ENCODE measurements around the gene KIAA1217. TPM values are rescaled to one million over a fixed set of nuclear protein-coding genes. Genes with fewer than 3 reads are reported as not detected.

The KIAA1217 gene
- total RNA-seq, 1 donor from 2014 or later: 73.2 TPM

GRCh38 chr10:24381235-24382010 is 172.5 kb downstream of the KIAA1217 start:
- DNase-seq (ENCODE audit: extremely low spot score, unreplicated experiment): no peak
- H3K36me3 Mint-ChIP-seq: peaks cover 41% of the 10 kb centered on the region
- H3K27me3 Mint-ChIP-seq: no peaks in the 10 kb centered on the region
- peak overlapping the region; percentile 80 for H3K27ac Mint-ChIP-seq
- H3K4me1 Mint-ChIP-seq (ENCODE audit: unreplicated experiment): peaks cover 37% of the 10 kb centered on the region
- TF ChIP-seq CTCF (conservative IDR thresholded peaks at IDR 0.05): no peak
- H3K4me3 Mint-ChIP-seq: no peak overlapping the region
- H3K9me3 Mint-ChIP-seq: no peaks in the 10 kb centered on the region

- H3K27me3 Mint-ChIP-seq: no peaks in the 10 kb centered on the region
- H3K36me3 Mint-ChIP-seq: peaks cover 40% of the 10 kb centered on the region
- peaks cover 37% of the 10 kb centered on the region for H3K4me1 Mint-ChIP-seq (ENCODE audit: unreplicated experiment)
- peak overlapping the region; percentile 19 for H3K4me3 Mint-ChIP-seq
- TF ChIP-seq CTCF (conservative IDR thresholded peaks at IDR 0.05): no peak
- no peaks in the 10 kb centered on the region for H3K9me3 Mint-ChIP-seq
- peak overlapping the region; percentile 80 for H3K27ac Mint-ChIP-seq
- no peak for DNase-seq (ENCODE audit: extremely low spot score, unreplicated experiment)
Observed at GRCh38 chr10:24382045-24382444, 173.1 kb downstream of the KIAA1217 start.

- Mint-ChIP-seq H3K36me3 (peaks cover 44% of the 10 kb centered on the region), H3K9me3 (no peaks in the 10 kb centered on the region), H3K4me3 (no peak overlapping the region), H3K27ac (no peak overlapping the region), H3K4me1 (ENCODE audit: unreplicated experiment) (peaks cover 37% of the 10 kb centered on the region), H3K27me3 (no peaks in the 10 kb centered on the region)
- DNase-seq (ENCODE audit: extremely low spot score, unreplicated experiment): no peak
- TF ChIP-seq CTCF (conservative IDR thresholded peaks at IDR 0.05): no peak
Observed at GRCh38 chr10:24382596-24382978, 173.6 kb downstream of the KIAA1217 start.

- Mint-ChIP-seq H3K27me3 (no peaks in the 10 kb centered on the region), H3K36me3 (peaks cover 44% of the 10 kb centered on the region), H3K4me1 (ENCODE audit: unreplicated experiment) (peaks cover 37% of the 10 kb centered on the region), H3K27ac (peak overlapping the region; percentile 91), H3K9me3 (no peaks in the 10 kb centered on the region), H3K4me3 (peak overlapping the region; percentile 62)
- no peak for TF ChIP-seq CTCF (conservative IDR thresholded peaks at IDR 0.05)
- DNase-seq (ENCODE audit: extremely low spot score, unreplicated experiment): no peak
Observed at GRCh38 chr10:24382979-24383663, 174.2 kb downstream of the KIAA1217 start.

- TF ChIP-seq CTCF (conservative IDR thresholded peaks at IDR 0.05): peak; percentile 58
- Mint-ChIP-seq H3K4me1 (ENCODE audit: unreplicated experiment) (peaks cover 37% of the 10 kb centered on the region), H3K36me3 (peaks cover 40% of the 10 kb centered on the region), H3K9me3 (no peaks in the 10 kb centered on the region), H3K27ac (peak overlapping the region; percentile 91), H3K4me3 (peak overlapping the region; percentile 62), H3K27me3 (no peaks in the 10 kb centered on the region)
- peak; percentile 81 for DNase-seq (ENCODE audit: extremely low spot score, unreplicated experiment)
Observed at GRCh38 chr10:24383681-24384106, 174.8 kb downstream of the KIAA1217 start.
